SU-DHL-6 (cell line): ENCODE data around the gene PARP12.

Source experiments
- EZH2phosphoT487 ChIP-seq: fragments of 200-600 bp; sonication (generic), shearing (Covaris generic); conservative IDR thresholded peaks from 2 replicates; pipeline ENCODE4 v1.6.1; 2018; ENCODE audit warnings: mild to moderate bottlenecking, antibody characterized with exemption, low read length, moderate library complexity, mixed read lengths
- TF ChIP-seq, protein P1 (sequence below): fragments of 200-600 bp; sonication (generic); IDR thresholded peaks from one replicate; pipeline ENCODE4 v1.5.1; 2017; ENCODE audit warnings: antibody characterized with exemption, mild to moderate bottlenecking, low read length, moderate library complexity; ENCODE audit not compliant: insufficient read depth, poor library complexity, severe bottlenecking

- TF ChIP-seq, protein P1, sequence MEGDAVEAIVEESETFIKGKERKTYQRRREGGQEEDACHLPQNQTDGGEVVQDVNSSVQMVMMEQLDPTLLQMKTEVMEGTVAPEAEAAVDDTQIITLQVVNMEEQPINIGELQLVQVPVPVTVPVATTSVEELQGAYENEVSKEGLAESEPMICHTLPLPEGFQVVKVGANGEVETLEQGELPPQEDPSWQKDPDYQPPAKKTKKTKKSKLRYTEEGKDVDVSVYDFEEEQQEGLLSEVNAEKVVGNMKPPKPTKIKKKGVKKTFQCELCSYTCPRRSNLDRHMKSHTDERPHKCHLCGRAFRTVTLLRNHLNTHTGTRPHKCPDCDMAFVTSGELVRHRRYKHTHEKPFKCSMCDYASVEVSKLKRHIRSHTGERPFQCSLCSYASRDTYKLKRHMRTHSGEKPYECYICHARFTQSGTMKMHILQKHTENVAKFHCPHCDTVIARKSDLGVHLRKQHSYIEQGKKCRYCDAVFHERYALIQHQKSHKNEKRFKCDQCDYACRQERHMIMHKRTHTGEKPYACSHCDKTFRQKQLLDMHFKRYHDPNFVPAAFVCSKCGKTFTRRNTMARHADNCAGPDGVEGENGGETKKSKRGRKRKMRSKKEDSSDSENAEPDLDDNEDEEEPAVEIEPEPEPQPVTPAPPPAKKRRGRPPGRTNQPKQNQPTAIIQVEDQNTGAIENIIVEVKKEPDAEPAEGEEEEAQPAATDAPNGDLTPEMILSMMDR: no peak
- no peak for TF ChIP-seq EZH2phosphoT487
Measured at GRCh38 chr7:140049339-140050024, 13.3 kb downstream of the PARP12 start.
